ENCODE measurements around the gene C5orf52. TPM values are rescaled to one million over a fixed set of nuclear protein-coding genes. Genes with fewer than 3 reads are reported as not detected.

The C5orf52 gene
- not detected in 2 replicates for total RNA-seq (ENCODE audit: low replicate concordance)
- long read RNA-seq: 0 reads

- H3K27ac Mint-ChIP-seq: no peak within 1 kb of the TSS
- peaks cover 47% of the 10 kb centered on the region for H3K27me3 Mint-ChIP-seq
- DNase-seq (ENCODE audit: extremely low spot score, unreplicated experiment): peak; percentile 65
- H3K9me3 Mint-ChIP-seq: no peaks in the 10 kb centered on the region
- H3K4me1 Mint-ChIP-seq (ENCODE audit: unreplicated experiment): no peaks in the 10 kb centered on the region
- H3K4me3 Mint-ChIP-seq: peak within 1 kb of the TSS; percentile 89
- no peak for TF ChIP-seq CTCF (conservative IDR thresholded peaks at IDR 0.05)
- no peaks in the 10 kb centered on the region for H3K36me3 Mint-ChIP-seq
Measured at GRCh38 chr5:157670662-157671591, at the start of gene C5orf52. C5orf52 (plus strand) TSS chr5:157671533; CDS start chr5:157671615, 82 bp downstream.

- no peaks in the 10 kb centered on the region for H3K36me3 Mint-ChIP-seq
- H3K4me1 Mint-ChIP-seq (ENCODE audit: unreplicated experiment): no peaks in the 10 kb centered on the region
- no peak overlapping the region for H3K4me3 Mint-ChIP-seq
- no peak overlapping the region for H3K27ac Mint-ChIP-seq
- no peaks in the 10 kb centered on the region for H3K9me3 Mint-ChIP-seq
- no peak for DNase-seq (ENCODE audit: extremely low spot score, unreplicated experiment)
- TF ChIP-seq CTCF (conservative IDR thresholded peaks at IDR 0.05): no peak
- no peaks in the 10 kb centered on the region for H3K27me3 Mint-ChIP-seq
Measured at GRCh38 chr5:157624144-157624543, 47.2 kb upstream of the C5orf52 start.

- H3K27me3 Mint-ChIP-seq: no peaks in the 10 kb centered on the region
- H3K4me3 Mint-ChIP-seq: no peak overlapping the region
- no peak overlapping the region for H3K27ac Mint-ChIP-seq
Measured at GRCh38 chr5:157626831-157627230, 44.5 kb upstream of the C5orf52 start.

GRCh38 chr5:157630341-157630740, 41.0 kb upstream of the C5orf52 start:
- no peak overlapping the region for H3K27ac Mint-ChIP-seq
- no peaks in the 10 kb centered on the region for H3K27me3 Mint-ChIP-seq

More at GRCh38 chr5:157626831-157627230, 44.5 kb upstream of the C5orf52 start:
- Mint-ChIP-seq H3K9me3 (peaks cover 4% of the 10 kb centered on the region), H3K4me1 (ENCODE audit: unreplicated experiment) (no peaks in the 10 kb centered on the region), H3K36me3 (no peaks in the 10 kb centered on the region)
- no peak for DNase-seq (ENCODE audit: extremely low spot score, unreplicated experiment)
- TF ChIP-seq CTCF (conservative IDR thresholded peaks at IDR 0.05): no peak

GRCh38 chr5:157640406-157641066, 30.8 kb upstream of the C5orf52 start:
- Mint-ChIP-seq H3K9me3 (no peaks in the 10 kb centered on the region), H3K4me3 (no peak overlapping the region), H3K27me3 (no peaks in the 10 kb centered on the region), H3K4me1 (ENCODE audit: unreplicated experiment) (no peaks in the 10 kb centered on the region), H3K36me3 (no peaks in the 10 kb centered on the region), H3K27ac (no peak overlapping the region)
- no peak for TF ChIP-seq CTCF (conservative IDR thresholded peaks at IDR 0.05)
- no peak for DNase-seq (ENCODE audit: extremely low spot score, unreplicated experiment)

More at GRCh38 chr5:157630341-157630740, 41.0 kb upstream of the C5orf52 start:
- Mint-ChIP-seq H3K4me1 (ENCODE audit: unreplicated experiment) (no peaks in the 10 kb centered on the region), H3K4me3 (no peak overlapping the region), H3K9me3 (peaks cover 4% of the 10 kb centered on the region), H3K36me3 (no peaks in the 10 kb centered on the region)
- no peak for DNase-seq (ENCODE audit: extremely low spot score, unreplicated experiment)
- no peak for TF ChIP-seq CTCF (conservative IDR thresholded peaks at IDR 0.05)

All from type B pancreatic cell (in vitro differentiated cells).